BJ (cell line): ENCODE measurements around the gene MYO9B. TPM values are rescaled to one million over a fixed set of nuclear protein-coding genes. Genes with fewer than 3 reads are reported as not detected.

Experiments
- CTCF ChIA-PET: fragments of 350-600 bp; formaldehyde crosslinking; extraction: SDS; loops from one replicate; lab custom pipeline; 2021; ENCODE audit warnings: antibody characterized with exemption, inconsistent platforms; lab: Yijun Ruan, JAX
- POLR2A ChIA-PET: fragments of 300-600 bp; sonication (Branson Sonifier 250); formaldehyde crosslinking; extraction: SDS; loops from one replicate; lab custom pipeline; 2021; ENCODE audit warnings: antibody characterized with exemption; lab: Charles Lee
- DNase-seq: peaks from one replicate; pipeline ENCODE4 v3.0.0-alpha.2; 2011; ENCODE audit warnings: low read depth
- H3K27me3 ChIP-seq: 2 replicates; pipeline ENCODE4 v1.6.0; 2011; ENCODE audit warnings: low read length; ENCODE audit not compliant: control insufficient read depth, insufficient read depth
- H3K36me3 ChIP-seq: 2 replicates; pipeline ENCODE4 v1.5.1; 2011; ENCODE audit warnings: low read length; ENCODE audit not compliant: control insufficient read depth, insufficient read depth
- H3K4me3 ChIP-seq: 2 replicates; pipeline ENCODE4 v1.5.1; 2011; ENCODE audit warnings: low read depth, mild to moderate bottlenecking, control low read depth, low read length
- polyA plus RNA-seq: library from polyadenylated mRNA; depleted of rRNA; stranded (reverse); fragments of >200 nt; gene quantifications from 2 replicates; pipeline ENCODE4 v1.2.3, GENCODE V29; 2011
- TF ChIP-seq, protein P1 (sequence below): IDR thresholded peaks from 2 replicates; pipeline ENCODE4 v1.5.1; 2011; ENCODE audit warnings: low read depth, mild to moderate bottlenecking, control low read depth, inconsistent platforms, low read length, moderate library complexity; ENCODE audit not compliant: insufficient read depth

The MYO9B gene
- polyA plus RNA-seq, 1 experiment, result 40.8 TPM

DNA sequence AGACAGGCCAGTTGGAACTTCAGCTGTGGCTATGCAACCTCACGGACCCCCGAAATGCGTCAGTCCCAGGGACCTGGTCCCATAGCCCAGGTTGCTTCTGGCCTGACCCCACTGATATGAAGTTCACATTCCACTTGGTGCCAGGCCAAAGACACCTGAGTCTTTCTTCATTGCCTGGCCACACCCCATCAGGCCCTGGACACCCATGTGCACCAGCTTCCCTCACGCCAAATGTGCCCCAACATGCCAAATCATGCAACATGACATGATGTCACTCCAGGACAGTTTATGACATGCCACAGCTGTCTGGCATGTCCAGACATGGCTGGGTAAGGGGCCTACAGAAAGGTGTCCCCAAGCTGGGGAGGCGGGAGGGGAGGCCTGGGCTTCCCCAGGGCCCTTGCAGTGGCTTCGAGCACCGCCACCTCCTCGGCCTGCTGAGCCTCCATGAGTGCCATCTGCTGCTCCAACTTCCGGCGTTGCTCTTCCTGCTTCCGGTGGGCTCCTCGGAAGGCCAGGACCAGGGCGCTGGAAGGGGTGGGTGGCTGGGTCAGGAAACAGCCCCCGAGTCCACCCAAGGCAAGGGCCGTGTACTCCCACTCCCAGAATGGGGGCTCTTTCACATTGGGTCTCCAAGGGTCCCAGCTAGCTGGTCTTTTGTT, 174.4 kb downstream of the MYO9B start:
- no peak for DNase-seq
- ChIA-PET CTCF (interaction anchor here (1.0 to 2.4 kb wide), 5 partner anchors 10 to 43 kb away, joined by 3 to 18 read pairs (median 4); no protein-coding TSS in a partner anchor), POLR2A (no interaction called here)
- no peaks in the 10 kb centered on the region for H3K36me3 ChIP-seq
- H3K27me3 ChIP-seq, result no peaks in the 10 kb centered on the region
- TF ChIP-seq, protein P1, sequence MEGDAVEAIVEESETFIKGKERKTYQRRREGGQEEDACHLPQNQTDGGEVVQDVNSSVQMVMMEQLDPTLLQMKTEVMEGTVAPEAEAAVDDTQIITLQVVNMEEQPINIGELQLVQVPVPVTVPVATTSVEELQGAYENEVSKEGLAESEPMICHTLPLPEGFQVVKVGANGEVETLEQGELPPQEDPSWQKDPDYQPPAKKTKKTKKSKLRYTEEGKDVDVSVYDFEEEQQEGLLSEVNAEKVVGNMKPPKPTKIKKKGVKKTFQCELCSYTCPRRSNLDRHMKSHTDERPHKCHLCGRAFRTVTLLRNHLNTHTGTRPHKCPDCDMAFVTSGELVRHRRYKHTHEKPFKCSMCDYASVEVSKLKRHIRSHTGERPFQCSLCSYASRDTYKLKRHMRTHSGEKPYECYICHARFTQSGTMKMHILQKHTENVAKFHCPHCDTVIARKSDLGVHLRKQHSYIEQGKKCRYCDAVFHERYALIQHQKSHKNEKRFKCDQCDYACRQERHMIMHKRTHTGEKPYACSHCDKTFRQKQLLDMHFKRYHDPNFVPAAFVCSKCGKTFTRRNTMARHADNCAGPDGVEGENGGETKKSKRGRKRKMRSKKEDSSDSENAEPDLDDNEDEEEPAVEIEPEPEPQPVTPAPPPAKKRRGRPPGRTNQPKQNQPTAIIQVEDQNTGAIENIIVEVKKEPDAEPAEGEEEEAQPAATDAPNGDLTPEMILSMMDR, result no peak
- no peak overlapping the region for H3K4me3 ChIP-seq

DNA sequence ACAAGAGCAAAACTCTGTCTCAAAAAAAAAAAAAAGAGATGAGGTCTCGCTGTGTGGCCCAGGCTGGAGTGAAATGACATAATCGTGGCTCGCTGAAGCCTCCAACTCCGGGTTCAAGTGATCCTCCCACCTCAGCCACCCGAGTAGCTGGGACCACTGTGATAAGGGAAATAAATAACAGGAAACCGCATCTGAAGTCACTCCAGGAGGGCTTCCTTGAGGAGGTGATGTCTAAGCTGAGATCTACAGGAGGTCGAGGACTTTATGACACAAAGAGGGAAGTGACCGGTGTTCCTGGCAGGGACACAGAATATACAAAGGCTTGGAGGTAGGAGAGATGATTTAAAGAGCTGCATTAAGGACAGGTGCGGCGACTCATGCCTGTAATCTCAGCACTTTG, 179.1 kb downstream of the MYO9B start:
- H3K36me3 ChIP-seq, result no peaks in the 10 kb centered on the region
- ChIA-PET CTCF (no interaction called here), POLR2A (no interaction called here)
- no peak for DNase-seq
- TF ChIP-seq, protein P1, result no peak
- no peaks in the 10 kb centered on the region for H3K27me3 ChIP-seq
- no peak overlapping the region for H3K4me3 ChIP-seq

DNA sequence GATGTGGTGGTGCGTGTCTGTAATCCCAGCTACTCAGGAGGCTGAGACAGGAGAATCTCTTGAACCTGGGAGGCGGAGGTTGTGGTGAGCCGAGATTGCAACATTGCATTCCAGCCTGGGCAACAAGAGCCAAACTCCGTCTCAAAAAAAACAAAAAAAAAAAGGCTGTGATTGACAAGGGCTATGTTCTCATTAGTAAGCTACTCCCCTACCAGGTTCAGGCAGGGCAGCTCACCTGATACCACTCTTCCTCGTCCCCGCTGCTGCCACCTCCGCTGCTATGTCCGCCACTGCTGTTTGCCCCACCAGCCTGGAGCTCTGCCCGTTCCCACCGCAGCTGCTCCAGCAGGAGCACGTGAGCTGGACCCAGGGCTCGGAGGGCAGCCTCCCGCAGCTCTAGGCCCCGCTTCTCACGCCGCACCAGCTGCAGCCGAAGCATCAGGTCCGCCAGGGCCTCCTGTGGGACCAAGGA, 179.6 kb downstream of the MYO9B start:
- Histone ChIP-seq H3K4me3 (no peak overlapping the region), H3K36me3 (no peaks in the 10 kb centered on the region), H3K27me3 (no peaks in the 10 kb centered on the region; the same call in 1 of the 2 replicates)
- no peak for DNase-seq
- TF ChIP-seq, protein P1, result no peak
- CTCF ChIA-PET, result interaction anchor here (1.8 kb wide), 1 partner anchor 10 kb away, joined by 5 read pairs; the partner anchor contains the start of gene USHBP1
- POLR2A ChIA-PET, result no interaction called here

DNA sequence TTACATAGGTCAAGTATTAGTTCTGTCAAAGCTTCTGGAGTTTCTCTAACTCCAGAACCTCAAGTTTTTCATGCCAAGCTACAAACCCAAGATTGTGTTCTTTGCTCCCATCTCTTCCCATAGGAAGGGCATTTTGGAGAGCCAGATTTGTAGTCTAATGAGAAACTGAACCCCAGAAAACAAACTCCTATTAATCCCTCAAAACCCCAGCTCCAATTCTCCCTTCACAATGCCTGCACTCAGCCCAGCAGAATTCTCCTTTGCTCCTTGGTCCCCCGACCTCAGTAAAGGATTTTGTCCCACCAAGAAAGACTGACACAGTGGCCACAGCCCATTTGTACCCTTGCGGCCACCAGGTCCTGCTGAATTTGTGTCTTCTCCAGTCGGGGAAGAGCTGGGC, 180.6 kb downstream of the MYO9B start:
- Histone ChIP-seq H3K36me3 (no peaks in the 10 kb centered on the region), H3K4me3 (no peak overlapping the region), H3K27me3 (no peaks in the 10 kb centered on the region; the same call in 1 of the 2 replicates)
- ChIA-PET POLR2A (no interaction called here), CTCF (interaction anchor here (1.8 kb wide), 1 partner anchor 9 kb away, joined by 5 read pairs; the partner anchor contains the start of gene USHBP1)
- TF ChIP-seq, protein P1, result no peak
- DNase-seq, result no peak

DNA sequence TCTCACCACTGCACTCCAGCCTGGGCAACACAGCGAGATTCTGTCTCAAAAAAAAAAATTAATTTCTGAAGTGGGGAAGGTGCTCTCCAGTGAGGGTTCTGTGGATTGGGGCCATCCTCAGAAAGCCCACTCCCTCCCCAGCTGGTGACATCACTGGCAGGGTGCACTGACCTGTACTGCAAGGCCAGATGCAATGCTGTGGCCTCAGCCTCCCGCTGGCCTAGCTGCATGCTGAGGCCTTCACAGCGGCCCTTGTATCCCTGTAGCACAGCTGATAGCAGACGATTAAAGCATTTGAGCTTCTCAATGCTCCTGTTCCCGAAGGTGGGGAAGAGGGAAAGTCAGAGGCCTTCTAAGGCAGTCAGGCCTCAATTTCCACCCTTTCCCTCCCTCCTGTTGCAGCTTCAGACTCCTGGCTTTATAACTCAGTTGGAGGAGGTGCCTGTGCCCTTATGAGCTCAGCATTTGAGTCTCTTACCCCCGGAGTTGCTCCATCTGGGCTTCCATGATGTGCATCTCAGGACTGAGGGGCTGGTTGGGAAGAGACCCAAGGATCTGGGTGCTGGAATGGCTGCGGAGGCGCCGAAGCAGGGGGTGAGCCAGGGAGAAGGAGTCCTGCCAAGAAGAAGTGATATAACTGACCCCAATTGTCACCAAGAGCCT, 183.7 kb downstream of the MYO9B start:
- no peaks in the 10 kb centered on the region for H3K36me3 ChIP-seq
- DNase-seq, result no peak
- POLR2A ChIA-PET, result interaction anchor here (0.6 kb wide), 1 partner anchor 185 kb away, joined by 12 read pairs; no protein-coding TSS in a partner anchor

More for the DNA sequence above, 183.7 kb downstream of the MYO9B start:
- Histone ChIP-seq H3K27me3 (no peaks in the 10 kb centered on the region; the same call in 1 of the 2 replicates), H3K4me3 (no peak overlapping the region)
- TF ChIP-seq, protein P1, result no peak
- CTCF ChIA-PET, result interaction anchor here (0.8 to 2.2 kb wide), 8 partner anchors 10 to 205 kb away, joined by 3 to 18 read pairs (median 3); partner anchors contain the start of genes ABHD8 and ANKLE1
